OCI-LY1 (cell line): Measurements from ENCODE around the gene BOC.

Experiments used
- H2AFZ ChIP-seq: fragments of 200-600 bp; sonication (generic), shearing (Covaris generic); 2 replicates; pipeline ENCODE4 v1.6.0; 2014; ENCODE audit warnings: antibody characterized with exemption, mild to moderate bottlenecking, low read length
- H3F3A ChIP-seq: fragments of 200-600 bp; sonication (generic), shearing (Covaris generic); 2 replicates; pipeline ENCODE4 v1.6.0; 2014; ENCODE audit warnings: mild to moderate bottlenecking, antibody characterized with exemption, low read length, moderate library complexity; ENCODE audit not compliant: insufficient read depth
- H3K27ac ChIP-seq: fragments of 200-600 bp; sonication (generic); 2 replicates; pipeline ENCODE4 v1.5.1; 2014; ENCODE audit warnings: low read length, mixed run types, mild to moderate bottlenecking, low read depth; ENCODE audit not compliant: poor library complexity, severe bottlenecking
- H3K27me3 ChIP-seq: fragments of 200-600 bp; sonication (generic); 2 replicates; pipeline ENCODE4 v1.6.0; 2014; ENCODE audit warnings: antibody characterized with exemption, mild to moderate bottlenecking, low read length, moderate library complexity; ENCODE audit not compliant: insufficient read depth
- H3K36me3 ChIP-seq: fragments of 200-600 bp; sonication (generic); 2 replicates; pipeline ENCODE4 v1.6.1; 2014; ENCODE audit warnings: mild to moderate bottlenecking, antibody characterized with exemption, low read length, moderate library complexity, mixed read lengths; ENCODE audit not compliant: insufficient read depth
- H3K4me1 ChIP-seq: fragments of 200-600 bp; sonication (generic); 2 replicates; pipeline ENCODE4 v1.5.1; 2014; ENCODE audit warnings: mild to moderate bottlenecking, low read length, moderate library complexity; ENCODE audit not compliant: insufficient read depth, severe bottlenecking
- H3K4me2 ChIP-seq: fragments of 200-600 bp; sonication (generic), shearing (Covaris generic); 2 replicates; pipeline ENCODE4 v1.6.1; 2014; ENCODE audit warnings: low read length
- H3K4me3 ChIP-seq: fragments of 200-600 bp; sonication (generic); 2 replicates; pipeline ENCODE4 v1.5.1; 2014; ENCODE audit warnings: low read length, low read depth, mild to moderate bottlenecking, mixed read lengths; ENCODE audit not compliant: poor library complexity, severe bottlenecking
- H3K79me2 ChIP-seq: fragments of 200-600 bp; shearing (Covaris generic); 2 replicates; pipeline ENCODE4 v1.6.1; 2016; ENCODE audit warnings: mixed run types, low read length, mixed read lengths; ENCODE audit not compliant: insufficient read depth
- H3K9ac ChIP-seq: fragments of 200-600 bp; sonication (generic), shearing (Covaris generic); 2 replicates; pipeline ENCODE4 v1.6.1; 2014; ENCODE audit warnings: mild to moderate bottlenecking, low read length, mixed read lengths
- H3K9me2 ChIP-seq: fragments of 200-600 bp; sonication (generic), shearing (Covaris generic); 2 replicates; pipeline ENCODE4 v1.6.1; 2014; ENCODE audit warnings: low read depth, mild to moderate bottlenecking, low read length, mixed read lengths
- H3K9me3 ChIP-seq: fragments of 200-600 bp; shearing (Covaris generic); 2 replicates; pipeline ENCODE4 v1.6.1; 2014; ENCODE audit warnings: low read length, mixed read lengths
- H4K20me1 ChIP-seq: fragments of 200-600 bp; sonication (generic), shearing (Covaris generic); 2 replicates; pipeline ENCODE4 v1.6.0; 2016; ENCODE audit warnings: mild to moderate bottlenecking, low read length; ENCODE audit not compliant: insufficient read depth
- CTCF ChIP-seq: fragments of 200-600 bp; sonication (generic), shearing (Covaris generic); IDR thresholded peaks from 2 replicates; pipeline ENCODE4 v1.5.1; 2017; ENCODE audit warnings: mild to moderate bottlenecking, antibody characterized with exemption, low read length, moderate library complexity, mixed read lengths
- EZH2 ChIP-seq: fragments of 200-600 bp; sonication (generic), shearing (Covaris generic); IDR thresholded peaks from 2 replicates; pipeline ENCODE4 v1.8.0; 2017; ENCODE audit warnings: borderline replicate concordance, mixed run types, mild to moderate bottlenecking, antibody characterized with exemption, low read length, moderate library complexity, mixed read lengths

The BOC gene

DNA sequence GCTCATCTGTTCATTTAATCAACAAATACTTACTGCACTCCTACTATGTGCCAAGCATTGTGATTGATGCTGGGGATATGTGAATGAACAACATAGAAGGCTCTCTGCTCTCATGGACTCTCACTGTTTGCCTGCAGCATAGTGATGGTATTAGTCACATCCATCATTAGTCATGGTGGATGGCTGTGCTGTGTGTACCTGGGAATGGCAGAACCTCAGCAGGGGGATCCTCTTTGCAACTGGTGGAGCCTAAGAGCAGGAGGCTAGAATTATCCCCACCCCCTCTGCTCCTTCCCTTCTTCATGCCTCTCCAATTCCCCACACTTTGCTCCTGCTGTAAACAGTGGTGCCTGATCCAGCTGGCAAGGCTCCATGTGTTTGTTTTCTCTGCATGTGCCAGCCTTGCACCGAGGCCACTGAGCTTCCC lies 20.5 kb downstream of the BOC start:
- H3F3A ChIP-seq: no peaks in the 10 kb centered on the region
- H3K4me1 ChIP-seq: no peaks in the 10 kb centered on the region
- H3K27ac ChIP-seq: no peak overlapping the region
- H3K9me3 ChIP-seq: no peaks in the 10 kb centered on the region
- no peak for TF ChIP-seq EZH2
- TF ChIP-seq CTCF: no peak
- H4K20me1 ChIP-seq: no peaks in the 10 kb centered on the region
- no peaks in the 10 kb centered on the region for H3K36me3 ChIP-seq
- H3K27me3 ChIP-seq: no peaks in the 10 kb centered on the region
- H3K4me2 ChIP-seq: no peak overlapping the region
- no peak overlapping the region for H3K4me3 ChIP-seq
- no peak overlapping the region for H2AFZ ChIP-seq
- no peak overlapping the region for H3K9ac ChIP-seq
- H3K79me2 ChIP-seq: no peaks in the 10 kb centered on the region
- H3K9me2 ChIP-seq: no peaks in the 10 kb centered on the region

- Histone ChIP-seq H3K4me1 (no peaks in the 10 kb centered on the region), H3K4me3 (no peak overlapping the region)
These were observed 21.0 kb downstream of the BOC start for GRCh38 chr3:113232342-113232741.

GRCh38 chr3:113233497-113233896 lies 22.1 kb downstream of the BOC start:
- Histone ChIP-seq H3K9me2 (no peaks in the 10 kb centered on the region), H3K9me3 (no peaks in the 10 kb centered on the region), H3K4me2 (no peak overlapping the region), H3K4me1 (no peaks in the 10 kb centered on the region), H3K27me3 (no peaks in the 10 kb centered on the region), H3F3A (no peaks in the 10 kb centered on the region), H3K79me2 (no peaks in the 10 kb centered on the region), H4K20me1 (no peaks in the 10 kb centered on the region), H3K27ac (no peak overlapping the region), H2AFZ (no peak overlapping the region), H3K9ac (no peak overlapping the region), H3K36me3 (no peaks in the 10 kb centered on the region), H3K4me3 (no peak overlapping the region)
- no peak for TF ChIP-seq CTCF
- no peak for TF ChIP-seq EZH2

More at GRCh38 chr3:113232342-113232741, 21.0 kb downstream of the BOC start:
- Histone ChIP-seq H3K9me2 (no peaks in the 10 kb centered on the region), H3K36me3 (no peaks in the 10 kb centered on the region), H3K4me2 (no peak overlapping the region), H3K27me3 (no peaks in the 10 kb centered on the region), H3F3A (no peaks in the 10 kb centered on the region), H2AFZ (no peak overlapping the region), H3K9me3 (no peaks in the 10 kb centered on the region), H3K79me2 (no peaks in the 10 kb centered on the region), H3K27ac (no peak overlapping the region), H3K9ac (no peak overlapping the region), H4K20me1 (no peaks in the 10 kb centered on the region)
- no peak for TF ChIP-seq CTCF
- TF ChIP-seq EZH2: no peak
